Fibroblast of skin of abdomen (primary cell): ENCODE results near the gene DLAT. TPM values are rescaled to one million over a fixed set of nuclear protein-coding genes. Genes with fewer than 3 reads are reported as not detected.

Source experiments
- DNase-seq: peaks from one replicate; pipeline ENCODE4 v3.0.0-alpha.2; 2013
- polyA plus RNA-seq, 2 experiments: library from polyadenylated mRNA; unstranded; fragments of 120-200 nt; gene quantifications; one replicate each; pipeline ENCODE4 v1.2.1, GENCODE V29; 2013; ENCODE audit not compliant: insufficient read length in 2 of 2

The DLAT gene
- 26.6 TPM for polyA plus RNA-seq (2013, experiment 1 of 2; ENCODE audit: insufficient read length)
- 26.9 TPM for polyA plus RNA-seq (2013, experiment 2 of 2; ENCODE audit: insufficient read length)

GRCh38 chr11:112024773-112025678, at the start of gene DLAT:
Gene DLAT (plus strand): TSS chr11:112025408. CDS start chr11:112025473, 65 bp downstream.
- DNase-seq, result peak; percentile 81

DNA sequence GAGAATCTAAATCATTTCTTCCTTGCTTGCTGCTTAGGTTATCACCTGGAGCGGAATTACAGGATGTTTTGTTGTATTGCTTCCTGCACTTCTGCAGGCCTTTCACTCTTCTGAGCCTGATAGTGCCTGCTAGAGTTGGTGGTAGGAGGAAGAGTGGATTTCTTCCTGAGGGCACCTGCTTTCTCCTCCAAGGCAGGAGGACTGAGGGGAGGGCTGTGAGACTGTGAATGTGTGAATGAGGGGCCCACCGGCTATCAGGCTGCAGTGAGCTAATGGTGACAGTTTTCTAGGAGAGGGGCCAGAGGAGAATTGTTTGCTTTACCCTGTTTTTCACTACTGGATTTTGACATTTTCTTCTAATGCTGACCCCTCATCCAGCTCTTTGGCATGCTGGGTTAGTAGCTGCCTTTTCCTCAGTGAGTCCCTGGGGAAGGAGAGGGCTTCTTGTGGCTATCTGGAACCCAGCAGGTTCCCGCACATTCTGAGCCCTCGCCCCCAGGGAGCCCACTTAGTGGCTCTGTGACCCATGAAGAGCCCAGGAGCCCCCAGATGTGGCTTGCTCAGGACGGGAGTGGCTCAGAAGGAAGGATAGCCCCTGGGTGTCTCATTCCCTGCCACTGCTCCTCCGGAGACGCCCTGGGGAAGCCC, 49.0 kb upstream of the DLAT start:
- DNase-seq, result no peak

- DNase-seq, result no peak
These were observed 48.5 kb upstream of the DLAT start for GRCh38 chr11:111976767-111977145.

DNA sequence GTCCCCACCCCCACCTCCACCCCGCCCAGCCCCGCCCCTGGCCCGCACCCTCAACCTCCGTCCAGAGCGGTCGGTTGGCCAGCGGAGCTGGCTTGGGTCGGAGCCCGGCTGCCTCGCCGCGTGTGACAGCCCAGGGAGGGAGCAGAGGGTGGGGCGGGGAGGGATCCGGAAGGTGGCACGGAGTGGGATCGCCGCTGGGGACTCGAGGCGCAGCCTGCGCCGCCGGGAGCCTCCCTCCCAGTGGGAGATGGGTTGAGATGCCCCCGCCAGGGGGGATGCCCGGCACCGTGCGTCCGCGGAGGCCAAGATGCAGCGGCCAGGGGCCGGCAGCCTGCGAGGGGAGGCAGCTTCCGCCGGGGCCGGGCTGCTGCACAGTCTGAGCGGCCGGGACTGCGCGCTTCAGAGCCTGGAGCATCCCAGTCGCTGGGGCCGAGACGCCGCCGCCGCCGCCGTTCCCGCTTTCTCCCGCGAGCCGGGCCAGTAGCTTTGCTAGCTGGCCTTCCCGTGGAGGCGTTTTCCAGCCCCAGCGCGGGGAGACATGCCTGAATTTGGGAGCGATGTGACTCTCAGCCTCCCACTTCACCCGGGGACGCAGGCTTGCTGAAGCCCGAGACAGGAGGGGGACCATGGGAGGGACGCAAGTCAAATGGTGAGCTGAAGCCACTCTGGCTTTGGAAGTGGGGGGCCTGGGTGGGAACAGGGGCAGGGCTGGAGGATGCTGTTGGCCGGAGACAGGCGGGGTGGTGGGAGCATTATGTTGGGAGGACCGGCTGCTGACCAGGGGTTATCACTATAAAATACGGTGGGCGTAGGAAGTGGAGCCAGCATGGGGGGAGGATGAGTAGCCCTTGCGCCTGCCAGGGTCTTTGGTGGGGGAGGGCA, 47.8 kb upstream of the DLAT start:
- DNase-seq, result peak; percentile 34

DNA sequence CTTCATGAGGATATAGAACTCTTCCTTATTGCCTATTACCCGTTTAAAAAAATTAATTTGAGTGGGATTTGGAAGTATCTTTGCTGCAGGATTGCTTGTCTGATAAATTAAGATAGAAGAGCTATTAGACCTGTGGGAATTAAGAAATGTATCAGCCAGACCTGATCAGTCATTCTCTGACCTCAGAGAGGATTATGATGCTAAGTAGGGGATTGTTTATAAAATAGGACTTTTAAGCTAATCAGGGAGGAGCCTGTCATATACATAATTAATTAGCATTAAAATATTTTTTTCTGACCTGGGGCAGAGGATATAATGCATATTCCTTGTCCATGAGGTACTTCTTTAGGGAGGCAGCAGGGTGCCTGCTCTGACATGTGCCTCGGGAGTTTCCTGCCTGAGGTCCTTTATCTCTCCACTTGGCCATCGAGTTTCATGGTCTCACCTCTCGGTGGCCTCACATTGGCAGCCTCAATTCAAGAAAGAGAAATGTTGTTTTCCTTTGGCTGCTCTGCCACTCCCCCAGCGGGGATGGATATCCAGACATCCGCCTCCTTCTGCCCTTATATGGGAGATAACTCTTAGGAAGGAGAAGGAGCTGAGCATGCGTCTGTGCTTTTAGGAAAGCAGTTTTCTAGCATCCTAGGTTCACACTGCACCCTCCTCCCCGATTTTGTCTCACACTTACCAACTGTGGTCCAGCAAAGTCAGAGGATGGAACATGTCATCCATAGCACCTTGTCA, 47.0 kb upstream of the DLAT start:
- DNase-seq, result peak; percentile 71

DNA sequence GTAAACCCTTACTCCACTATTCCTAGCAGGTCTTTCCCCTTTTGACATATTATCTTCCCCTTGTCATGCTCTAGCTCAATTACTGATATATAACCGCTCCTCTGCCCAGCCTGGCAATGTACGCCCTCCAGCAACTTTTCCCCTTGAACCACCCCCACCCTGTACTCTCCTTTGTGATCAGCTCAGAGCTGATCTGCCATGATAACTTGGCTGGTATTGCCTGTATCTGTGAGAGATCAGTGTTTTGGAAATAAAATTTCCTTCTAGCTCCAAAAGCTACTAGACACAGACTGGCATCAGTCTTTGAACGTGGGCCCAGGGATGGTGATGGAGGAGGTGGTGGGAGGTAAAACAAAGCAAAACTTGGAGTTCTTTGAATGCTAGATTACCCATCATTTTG, 45.1 kb upstream of the DLAT start:
- no peak for DNase-seq

GRCh38 chr11:111981270-111981669, 43.9 kb upstream of the DLAT start:
- no peak for DNase-seq

DNA sequence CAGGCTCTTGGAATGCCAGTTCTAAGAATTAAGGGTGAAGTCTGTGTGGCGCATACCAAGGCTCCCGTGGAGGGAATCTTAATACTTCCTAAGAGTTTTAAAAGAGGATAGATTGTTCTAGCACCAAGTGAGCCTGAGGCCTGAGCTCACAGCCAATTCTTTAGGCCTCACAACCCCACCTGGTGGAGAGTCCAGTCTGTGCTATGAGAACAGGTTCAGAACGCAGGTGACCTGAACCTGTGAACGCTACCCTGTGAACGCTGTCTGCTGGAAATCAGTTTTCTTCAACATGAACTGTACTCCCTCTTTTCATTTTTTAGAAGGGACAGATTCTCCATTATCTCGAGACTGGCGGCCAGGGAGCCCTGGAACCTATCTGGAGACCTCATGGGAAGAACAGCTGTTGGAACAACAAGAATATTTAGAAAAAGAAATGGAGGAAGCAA, 43.2 kb upstream of the DLAT start:
- DNase-seq, result peak; percentile 35

- DNase-seq, result no peak
These were observed 42.5 kb upstream of the DLAT start for GRCh38 chr11:111982541-111983186.

DNA sequence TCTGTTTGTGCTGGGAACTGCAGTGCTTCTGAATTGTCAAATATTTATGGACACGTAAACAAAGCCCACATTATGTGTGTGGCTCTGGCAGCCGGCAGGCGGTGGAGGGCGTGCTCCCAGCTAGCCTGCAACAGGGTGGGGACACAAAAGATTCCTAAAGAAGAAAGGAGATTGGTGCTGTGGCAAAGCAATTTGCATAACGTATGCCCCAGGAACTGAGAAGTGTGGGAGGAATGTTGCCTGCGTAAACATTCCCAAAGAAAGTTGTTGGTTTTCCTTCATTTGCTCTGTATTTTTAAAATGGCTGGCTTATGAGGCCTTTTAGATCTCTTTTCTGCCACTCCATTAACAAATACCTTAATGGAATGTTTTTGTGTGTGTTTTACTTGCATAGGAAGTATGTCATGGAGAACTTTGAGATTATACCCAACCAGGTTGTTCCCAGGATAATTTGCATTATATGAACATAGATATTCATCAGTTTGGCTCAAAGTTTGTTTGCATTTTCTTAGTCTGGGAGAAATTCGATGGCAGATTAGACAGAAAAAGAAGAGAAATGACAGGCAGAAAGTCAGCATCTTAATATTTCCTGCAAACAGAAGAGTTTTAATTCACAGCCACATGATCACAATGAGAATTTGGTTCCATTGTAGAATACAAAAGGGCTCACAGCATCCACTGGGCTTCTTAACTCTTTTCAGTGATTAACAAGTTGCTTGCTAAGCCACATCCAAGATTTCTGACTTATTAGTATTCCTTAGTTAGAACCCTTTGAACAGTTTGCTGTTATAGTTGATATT, 41.8 kb upstream of the DLAT start:
- DNase-seq, result no peak

GRCh38 chr11:111986589-111986988, 38.6 kb upstream of the DLAT start:
- no peak for DNase-seq

GRCh38 chr11:111990381-111990780, 34.8 kb upstream of the DLAT start:
- no peak for DNase-seq

DNA sequence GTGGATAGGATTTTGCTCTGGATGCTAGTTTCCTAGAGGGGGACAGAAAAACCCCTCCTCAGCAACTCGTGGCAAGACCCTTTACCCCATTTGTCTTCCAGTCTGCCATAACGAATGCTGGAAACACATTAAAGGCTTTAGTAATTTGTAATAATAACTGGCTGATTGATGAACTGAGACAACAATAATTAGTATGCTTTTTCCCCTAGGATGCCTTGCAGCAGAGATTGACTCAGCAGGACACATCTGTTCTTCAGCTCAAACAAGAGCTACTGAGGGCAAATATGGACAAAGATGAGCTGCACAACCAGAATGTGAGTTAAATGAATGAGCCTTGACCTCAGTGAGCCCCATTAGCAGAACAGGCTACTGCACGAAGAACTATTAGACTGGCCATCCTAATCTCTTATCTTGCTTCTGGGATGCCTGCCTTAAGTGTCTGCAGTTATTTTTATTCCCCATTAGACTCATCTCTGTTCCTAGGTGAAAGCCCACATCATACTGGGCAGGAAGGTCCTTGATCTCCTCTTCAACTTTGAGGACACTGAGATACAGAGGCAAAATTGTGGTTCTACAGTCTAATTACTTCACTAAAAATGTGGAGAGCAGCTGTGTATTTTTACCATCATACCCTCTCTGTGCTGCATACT, 32.9 kb upstream of the DLAT start:
- no peak for DNase-seq

DNA sequence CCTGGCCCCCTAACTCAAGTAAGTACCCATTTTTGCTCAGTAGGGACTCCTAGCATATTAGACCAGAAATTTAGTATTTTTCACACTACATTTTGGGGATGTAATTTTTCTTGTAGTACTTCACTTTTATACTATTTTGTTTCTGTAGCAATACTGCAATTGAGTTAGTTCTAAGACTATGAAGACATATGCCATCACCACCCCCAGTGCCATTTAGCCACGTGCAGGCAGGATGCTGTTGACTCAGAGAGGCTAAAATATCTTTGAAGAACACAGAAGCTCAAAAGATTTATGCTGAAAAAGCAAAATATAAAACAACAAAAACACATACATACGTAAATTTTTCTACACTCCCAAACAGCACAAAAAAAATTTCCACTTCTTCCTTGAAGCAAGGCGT, 29.1 kb upstream of the DLAT start:
- no peak for DNase-seq

DNA sequence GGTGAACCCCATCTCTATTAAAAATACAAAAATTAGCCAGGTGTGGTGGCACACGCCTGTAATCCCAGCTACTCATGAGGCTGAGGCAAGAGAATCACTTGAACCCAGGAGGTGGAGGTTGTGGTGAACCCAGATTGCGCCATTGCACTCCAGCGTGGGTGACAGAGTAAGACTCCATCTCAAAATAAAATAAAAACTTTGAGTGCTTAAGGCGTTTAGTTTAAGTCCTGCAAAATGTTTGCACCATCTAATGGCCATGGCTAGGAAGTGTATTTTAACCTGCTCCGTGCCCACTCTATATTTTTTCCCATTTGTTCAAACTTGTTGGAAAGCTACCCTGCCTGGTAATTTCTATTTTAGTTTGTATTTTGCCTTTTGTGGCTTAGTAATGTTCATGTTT, 28.5 kb upstream of the DLAT start:
- peak; percentile 50 for DNase-seq

- no peak for DNase-seq
These were observed 26.1 kb upstream of the DLAT start for GRCh38 chr11:111999111-111999510.

GRCh38 chr11:112000703-112001102, 24.5 kb upstream of the DLAT start:
- DNase-seq, result no peak

DNA sequence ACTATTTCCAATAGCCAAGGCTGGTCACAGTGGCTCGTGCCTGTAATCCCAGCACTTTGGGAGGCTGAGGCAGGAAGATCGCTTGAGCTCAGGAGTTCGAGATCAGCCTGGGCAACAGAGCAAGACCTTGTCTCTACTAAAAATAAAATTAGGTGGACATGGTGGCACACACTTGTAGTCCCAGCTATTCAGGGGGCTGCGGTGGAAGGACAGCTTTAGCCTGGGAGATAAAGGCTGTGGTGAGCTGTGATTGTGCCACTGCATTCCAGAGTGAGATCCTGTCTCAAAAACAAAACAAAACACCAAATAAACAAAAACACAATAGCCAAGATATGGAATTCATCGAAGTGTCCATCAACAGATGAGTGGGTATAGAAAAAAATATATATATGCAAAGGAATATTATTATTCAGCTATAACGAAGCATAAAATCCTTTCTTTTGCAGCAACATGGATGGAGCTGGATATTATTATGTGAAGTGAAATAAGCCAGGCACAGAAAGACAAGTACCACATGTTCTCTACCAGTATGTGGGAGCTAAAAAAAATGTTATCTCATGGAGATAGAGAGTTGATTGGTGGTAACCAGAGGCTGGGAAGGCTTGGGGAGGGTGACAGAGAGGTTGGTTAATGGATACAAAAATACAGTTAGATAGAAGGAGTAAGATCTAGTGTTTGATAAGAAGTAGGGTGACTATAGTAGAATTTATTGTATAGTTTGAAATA, 22.6 kb upstream of the DLAT start:
- no peak for DNase-seq

- DNase-seq, result no peak
These were observed 20.8 kb upstream of the DLAT start for GRCh38 chr11:112004389-112004788.
